Spleen (tissue), 7 donors: ENCODE data around the gene CYLC2.

Experiments
- CTCF ChIP-seq, 11 experiments: fragments of 200-600 bp in 7 of 11; fragments of 450-650 bp in 4 of 11; sonication (generic) in 4 of 11; IDR thresholded peaks in 8 of 11; conservative IDR thresholded peaks in 3 of 11; 1 replicate in 7 of 11; 2 replicates in 4 of 11; pipeline versions ENCODE4 v1.4.0 to v1.8.0; 2016 to 2021; ENCODE audit warnings: antibody characterized with exemption in 11 of 11, inconsistent platforms in 4 of 11, mild to moderate bottlenecking in 1 of 11
- POLR2A ChIP-seq, 3 donors: fragments of 450-650 bp; IDR thresholded peaks; one replicate each; pipeline ENCODE4 v1.5.1; 2017; ENCODE audit warnings: antibody characterized with exemption in 3 of 3, mild to moderate bottlenecking in 1 of 3
- POLR2AphosphoS5 ChIP-seq, 3 donors: sonication (generic); formaldehyde crosslinking; IDR thresholded peaks; one replicate each; pipeline ENCODE4 v1.5.1; 2017; ENCODE audit warnings: antibody characterized with exemption in 3 of 3
- donor health status: DM: no; HTN: no; CAD: no; lungs with moderate emphysema.
- donor health status: DM: no; HTN: no; CAD: no.
- donor health status: DM: no; HTN: no; CAD: no.

- TF ChIP-seq CTCF (IDR thresholded peaks at IDR 0.05 in 8 of 11, conservative IDR thresholded peaks at IDR 0.05 in 3 of 11) (no peak), POLR2AphosphoS5 (IDR thresholded peaks at IDR 0.05) (no peak), POLR2A (IDR thresholded peaks at IDR 0.05) (no peak)
These were observed 20.6 kb upstream of the CYLC2 start for GRCh38 chr9:102974530-102974929.
